ENCODE results near the gene ARHGAP29. TPM values are rescaled to one million over a fixed set of nuclear protein-coding genes. Genes with fewer than 3 reads are reported as not detected.
"Not testable (repeated sequence)": the region's sequence is repeated elsewhere in the genome, so short reads cannot be mapped to it uniquely, and the experiment has no call there.

Gene ARHGAP29
- total RNA-seq, 2 experiments from 2014 or later: not detected

DNA sequence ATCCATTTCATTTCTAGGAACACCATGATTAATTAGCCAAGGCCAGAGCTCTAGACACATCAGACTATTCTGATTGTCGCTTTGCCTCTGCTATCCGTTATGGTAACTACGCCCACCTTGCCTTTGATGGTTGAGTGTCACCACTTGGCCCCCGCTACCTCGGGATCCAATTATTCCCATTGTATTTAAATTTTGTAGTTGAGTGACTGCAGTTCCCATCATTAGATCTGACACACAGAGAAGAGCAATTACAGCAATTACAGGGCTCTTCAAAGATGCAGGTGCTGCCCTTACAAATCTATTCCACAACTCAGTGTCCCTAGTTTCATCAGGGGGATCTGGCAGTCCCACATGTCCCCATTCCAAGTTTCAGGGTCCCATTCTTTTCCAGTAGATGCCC, 71.5 kb downstream of the ARHGAP29 start:
- no peak overlapping the region for H3K4me3 Mint-ChIP-seq
- H3K9me3 Mint-ChIP-seq: no peaks in the 10 kb centered on the region
- POLR2A ChIA-PET: no interaction called here
- peaks cover 3% of the 10 kb centered on the region for H3K27me3 Mint-ChIP-seq
- CTCF ChIA-PET: no interaction called here
- H3K36me3 Mint-ChIP-seq (ENCODE audit: low read depth): no peaks in the 10 kb centered on the region
- no peaks in the 10 kb centered on the region for H3K4me1 Mint-ChIP-seq
- H3K27ac Mint-ChIP-seq: no peak overlapping the region
- DNase-seq: no peak

DNA sequence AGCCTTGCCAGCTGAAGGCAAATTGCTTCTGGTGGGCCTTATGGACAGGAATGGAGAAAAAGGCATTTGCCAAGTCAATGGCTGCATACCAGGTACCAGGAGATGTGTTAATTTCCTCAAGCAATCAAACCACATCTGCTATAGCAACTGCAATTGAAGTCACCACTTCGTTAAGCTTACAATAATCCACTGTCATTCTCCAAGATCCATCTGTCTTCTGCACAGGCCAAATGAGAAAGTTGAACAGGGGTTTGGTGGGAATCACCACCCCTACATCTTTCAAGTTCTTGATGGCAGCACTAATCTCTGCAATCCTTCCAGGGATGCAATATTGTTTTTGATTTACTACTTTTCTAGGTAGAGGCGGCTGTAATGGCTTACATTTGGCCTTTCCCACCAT, 72.5 kb downstream of the ARHGAP29 start:
- POLR2A ChIA-PET; H3K9me3 Mint-ChIP-seq; H3K36me3 Mint-ChIP-seq (ENCODE audit: low read depth); H3K27ac Mint-ChIP-seq; H3K4me1 Mint-ChIP-seq; H3K27me3 Mint-ChIP-seq; DNase-seq; CTCF ChIA-PET; H3K4me3 Mint-ChIP-seq: not testable (repeated sequence)

DNA sequence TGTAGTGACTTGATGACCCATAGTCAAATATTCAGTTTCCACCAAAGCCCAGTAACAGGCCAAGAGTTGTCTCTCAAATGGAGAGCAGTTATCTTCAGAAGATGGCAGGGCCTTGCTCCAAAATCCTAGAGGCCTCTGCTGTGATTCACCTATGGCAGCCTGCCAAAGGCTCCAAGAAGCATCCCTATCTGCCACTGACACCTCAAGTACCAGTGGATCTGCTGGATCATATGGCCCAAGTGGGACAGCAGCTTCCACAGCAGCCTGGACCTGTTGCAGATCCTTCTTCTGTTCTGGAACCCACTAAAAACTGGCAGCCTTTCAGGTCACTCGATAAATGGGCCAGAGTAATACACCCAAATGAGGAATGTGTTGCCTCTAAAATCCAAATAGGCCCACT, 73.3 kb downstream of the ARHGAP29 start:
- CTCF ChIA-PET; H3K9me3 Mint-ChIP-seq; H3K4me3 Mint-ChIP-seq; H3K4me1 Mint-ChIP-seq; H3K27me3 Mint-ChIP-seq; H3K36me3 Mint-ChIP-seq (ENCODE audit: low read depth); POLR2A ChIA-PET; DNase-seq; H3K27ac Mint-ChIP-seq: not testable (repeated sequence)

GRCh38 chr1:94163249-94163648, 74.1 kb downstream of the ARHGAP29 start:
- H3K4me1 Mint-ChIP-seq, H3K9me3 Mint-ChIP-seq, CTCF ChIA-PET: not testable (repeated sequence)

DNA sequence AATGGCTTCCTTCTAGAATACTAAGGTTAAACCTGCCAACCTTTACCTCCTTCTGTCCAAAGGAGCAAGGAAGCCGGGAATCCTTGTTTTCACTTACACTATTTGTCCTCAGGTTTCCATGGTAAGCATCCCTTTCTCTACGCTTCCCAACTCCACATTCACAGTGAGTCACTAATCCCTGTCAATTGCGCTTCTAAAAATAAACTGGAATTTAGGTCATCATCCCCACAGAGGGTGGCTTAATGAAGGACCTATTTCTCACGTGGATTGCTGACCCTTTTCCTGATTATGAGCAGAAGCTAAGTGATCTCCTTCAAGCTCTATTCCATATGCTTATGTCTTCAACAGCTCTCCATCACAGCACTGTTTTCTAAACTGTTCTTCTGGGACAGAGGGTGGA, 76.6 kb downstream of the ARHGAP29 start:
- no peaks in the 10 kb centered on the region for H3K36me3 Mint-ChIP-seq (ENCODE audit: low read depth)
- ChIA-PET CTCF (no interaction called here), POLR2A (no interaction called here)
- H3K9me3 Mint-ChIP-seq: no peaks in the 10 kb centered on the region
- DNase-seq: no peak
- H3K4me1 Mint-ChIP-seq: no peaks in the 10 kb centered on the region
- no peak overlapping the region for H3K4me3 Mint-ChIP-seq
- H3K27me3 Mint-ChIP-seq: peaks cover 8% of the 10 kb centered on the region
- H3K27ac Mint-ChIP-seq: no peak overlapping the region

More at GRCh38 chr1:94163249-94163648, 74.1 kb downstream of the ARHGAP29 start:
- POLR2A ChIA-PET; H3K27me3 Mint-ChIP-seq; H3K4me3 Mint-ChIP-seq; DNase-seq; H3K27ac Mint-ChIP-seq; H3K36me3 Mint-ChIP-seq (ENCODE audit: low read depth): not testable (repeated sequence)

- Mint-ChIP-seq H3K36me3 (ENCODE audit: low read depth) (no peaks in the 10 kb centered on the region), H3K27me3 (peaks cover 8% of the 10 kb centered on the region), H3K4me3 (no peak overlapping the region), H3K4me1 (no peaks in the 10 kb centered on the region), H3K27ac (no peak overlapping the region), H3K9me3 (no peaks in the 10 kb centered on the region)
- ChIA-PET POLR2A (no interaction called here), CTCF (no interaction called here)
- no peak for DNase-seq
Measured at GRCh38 chr1:94156096-94156625, 81.2 kb downstream of the ARHGAP29 start.

DNA sequence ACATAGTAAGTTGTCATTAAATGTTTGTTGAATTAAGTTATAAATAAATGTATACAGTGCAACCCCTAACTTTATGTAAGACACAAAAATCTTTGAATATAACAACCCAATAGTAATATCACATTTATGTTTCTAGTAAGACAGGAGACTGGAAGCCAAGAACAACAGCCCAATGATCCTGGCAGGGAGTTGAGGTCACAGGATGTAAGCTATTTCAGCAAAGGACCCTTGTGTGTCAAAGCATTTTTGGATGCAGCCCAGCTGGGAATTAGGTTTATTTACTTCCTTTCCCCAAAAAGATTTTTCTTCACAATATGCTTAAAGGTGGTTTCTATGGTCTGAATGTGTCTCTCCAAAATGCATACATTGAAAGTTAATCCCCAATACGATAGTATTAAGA, 82.4 kb downstream of the ARHGAP29 start:
- Mint-ChIP-seq H3K9me3 (no peaks in the 10 kb centered on the region), H3K27ac (no peak overlapping the region), H3K4me3 (no peak overlapping the region), H3K27me3 (peaks cover 8% of the 10 kb centered on the region), H3K4me1 (no peaks in the 10 kb centered on the region), H3K36me3 (ENCODE audit: low read depth) (no peaks in the 10 kb centered on the region)
- ChIA-PET POLR2A (no interaction called here), CTCF (no interaction called here)
- no peak for DNase-seq

DNA sequence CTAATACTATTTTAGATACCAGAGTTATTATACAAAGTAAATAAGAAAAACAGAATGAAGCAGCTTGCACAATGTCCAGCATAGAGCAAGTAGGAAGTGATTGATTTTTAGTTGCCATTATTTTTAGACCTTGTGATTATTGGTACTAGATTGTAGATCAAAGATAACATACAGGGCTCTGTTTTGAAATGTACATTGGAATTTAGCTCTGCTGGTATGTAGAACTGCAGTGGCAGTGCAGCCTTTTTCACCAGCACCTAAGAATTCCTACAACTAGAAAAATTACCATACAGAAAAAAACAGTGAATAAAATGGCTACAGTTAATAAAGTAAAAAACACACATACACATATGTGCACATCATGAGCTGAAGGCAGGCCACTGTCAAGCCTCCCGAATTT, 84.3 kb downstream of the ARHGAP29 start:
- no peak overlapping the region for H3K4me3 Mint-ChIP-seq
- H3K27me3 Mint-ChIP-seq: peaks cover 6% of the 10 kb centered on the region
- no peaks in the 10 kb centered on the region for H3K36me3 Mint-ChIP-seq (ENCODE audit: low read depth)
- POLR2A ChIA-PET: no interaction called here
- no peak overlapping the region for H3K27ac Mint-ChIP-seq
- DNase-seq: no peak
- no peaks in the 10 kb centered on the region for H3K9me3 Mint-ChIP-seq
- no peaks in the 10 kb centered on the region for H3K4me1 Mint-ChIP-seq
- CTCF ChIA-PET: no interaction called here

DNA sequence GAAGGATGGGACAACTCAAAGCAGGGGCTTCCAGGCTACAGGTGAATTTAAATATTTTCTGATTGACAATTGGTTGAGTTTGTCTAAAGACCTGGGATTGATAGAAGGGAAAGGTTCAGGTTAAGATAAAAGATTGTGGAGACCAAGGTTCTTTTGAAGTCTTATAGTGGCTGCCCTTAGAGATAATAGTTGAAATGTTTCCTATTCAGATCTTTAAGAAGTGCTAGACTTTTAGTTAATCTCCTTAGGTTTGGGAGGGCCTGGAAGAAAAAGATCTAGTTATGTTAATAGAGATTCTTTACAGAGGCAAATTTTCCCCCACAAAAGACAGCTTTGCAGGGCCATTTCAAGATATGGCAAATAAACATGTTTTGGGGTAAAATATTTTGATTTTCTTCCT, 88.2 kb downstream of the ARHGAP29 start:
- H3K27ac Mint-ChIP-seq; CTCF ChIA-PET; DNase-seq; POLR2A ChIA-PET; H3K4me3 Mint-ChIP-seq; H3K4me1 Mint-ChIP-seq; H3K9me3 Mint-ChIP-seq; H3K36me3 Mint-ChIP-seq (ENCODE audit: low read depth): not testable (repeated sequence)
- peaks cover 10% of the 10 kb centered on the region for H3K27me3 Mint-ChIP-seq

DNA sequence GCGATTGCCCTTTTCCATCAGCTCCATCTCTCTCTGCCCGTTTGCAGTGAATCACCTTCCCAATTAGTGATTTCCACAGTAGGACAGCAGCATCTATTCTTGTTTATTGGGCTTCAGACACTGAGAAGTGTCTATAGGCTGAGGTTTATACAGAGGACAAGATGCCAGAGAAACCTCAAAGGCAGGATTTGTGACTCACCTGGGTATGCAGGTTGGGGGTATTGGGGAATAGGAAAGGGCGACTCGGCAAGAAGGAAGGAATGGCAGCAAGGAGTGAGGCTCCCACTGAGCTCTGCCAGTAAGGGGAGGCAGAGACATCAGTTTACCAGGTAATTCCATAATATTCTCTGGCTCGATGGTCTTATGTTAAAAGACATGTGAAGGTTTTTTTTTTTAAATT, 91.1 kb downstream of the ARHGAP29 start:
- peaks cover 11% of the 10 kb centered on the region for H3K27me3 Mint-ChIP-seq
- DNase-seq: no peak
- ChIA-PET CTCF (no interaction called here), POLR2A (no interaction called here)
- H3K36me3 Mint-ChIP-seq (ENCODE audit: low read depth): no peaks in the 10 kb centered on the region
- H3K9me3 Mint-ChIP-seq: no peaks in the 10 kb centered on the region
- H3K4me1 Mint-ChIP-seq: no peaks in the 10 kb centered on the region
- no peak overlapping the region for H3K27ac Mint-ChIP-seq
- H3K4me3 Mint-ChIP-seq: no peak overlapping the region

DNA sequence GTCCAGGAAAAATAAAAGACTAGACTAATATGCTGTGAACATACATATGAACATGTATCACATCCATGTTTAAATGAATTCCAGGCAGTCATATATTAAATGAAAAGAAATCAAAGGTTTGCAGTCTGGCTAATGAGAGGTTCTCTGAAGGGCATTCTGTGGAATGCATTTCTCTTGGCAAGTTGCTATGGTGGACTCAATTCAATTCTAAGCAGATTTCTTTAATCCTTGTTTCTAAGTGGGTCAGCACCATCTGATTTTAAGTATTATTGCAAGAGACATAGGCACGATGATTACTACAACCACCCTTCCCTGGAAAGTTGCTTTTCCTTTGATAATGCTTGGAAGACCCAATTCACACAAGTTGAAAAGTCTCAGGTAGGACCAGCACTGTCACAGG, 92.5 kb downstream of the ARHGAP29 start:
- no peaks in the 10 kb centered on the region for H3K36me3 Mint-ChIP-seq (ENCODE audit: low read depth)
- CTCF ChIA-PET: no interaction called here
- H3K27me3 Mint-ChIP-seq: peaks cover 11% of the 10 kb centered on the region
- no peaks in the 10 kb centered on the region for H3K9me3 Mint-ChIP-seq
- no peak for DNase-seq
- POLR2A ChIA-PET: no interaction called here
- H3K4me1 Mint-ChIP-seq: no peaks in the 10 kb centered on the region
- H3K4me3 Mint-ChIP-seq: no peak overlapping the region
- H3K27ac Mint-ChIP-seq: no peak overlapping the region

DNA sequence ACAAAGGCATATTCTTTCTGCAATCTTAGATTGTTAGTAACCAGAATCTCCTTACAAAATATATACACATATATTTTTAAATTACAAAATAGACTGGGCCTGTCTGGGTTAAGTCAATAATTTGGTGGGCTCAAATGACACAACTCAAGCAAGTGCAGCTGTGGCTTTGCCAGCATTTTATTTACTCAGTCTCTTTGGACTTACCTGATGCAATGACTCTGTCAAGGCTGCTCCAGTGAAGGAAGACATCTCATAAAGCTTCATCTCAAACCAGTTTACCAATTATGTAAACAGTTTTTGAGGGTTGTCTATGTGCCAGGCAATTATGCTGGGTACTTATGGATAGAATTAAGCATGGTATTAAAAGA, 93.6 kb downstream of the ARHGAP29 start:
- H3K36me3 Mint-ChIP-seq (ENCODE audit: low read depth): no peaks in the 10 kb centered on the region
- no peak overlapping the region for H3K4me3 Mint-ChIP-seq
- DNase-seq: no peak
- H3K27ac Mint-ChIP-seq: no peak overlapping the region
- ChIA-PET POLR2A (no interaction called here), CTCF (no interaction called here)
- H3K4me1 Mint-ChIP-seq: no peaks in the 10 kb centered on the region
- H3K27me3 Mint-ChIP-seq: peaks cover 7% of the 10 kb centered on the region
- no peaks in the 10 kb centered on the region for H3K9me3 Mint-ChIP-seq

- no peak overlapping the region for H3K27ac Mint-ChIP-seq
- no peak overlapping the region for H3K4me3 Mint-ChIP-seq
- H3K27me3 Mint-ChIP-seq: peaks cover 7% of the 10 kb centered on the region
- no peaks in the 10 kb centered on the region for H3K36me3 Mint-ChIP-seq (ENCODE audit: low read depth)
- CTCF ChIA-PET: no interaction called here
- no peaks in the 10 kb centered on the region for H3K9me3 Mint-ChIP-seq
- H3K4me1 Mint-ChIP-seq: no peaks in the 10 kb centered on the region
- POLR2A ChIA-PET: no interaction called here
- no peak for DNase-seq
Measured at GRCh38 chr1:94143173-94143808, 94.1 kb downstream of the ARHGAP29 start.

- ChIA-PET POLR2A (no interaction called here), CTCF (no interaction called here)
- no peaks in the 10 kb centered on the region for H3K36me3 Mint-ChIP-seq (ENCODE audit: low read depth)
- H3K27me3 Mint-ChIP-seq: peaks cover 7% of the 10 kb centered on the region
- DNase-seq: no peak
- H3K9me3 Mint-ChIP-seq: no peaks in the 10 kb centered on the region
- no peak overlapping the region for H3K27ac Mint-ChIP-seq
- no peaks in the 10 kb centered on the region for H3K4me1 Mint-ChIP-seq
- H3K4me3 Mint-ChIP-seq: no peak overlapping the region
Measured at GRCh38 chr1:94142583-94142982, 94.8 kb downstream of the ARHGAP29 start.
